ENCODE results near the gene SCGN. TPM values are rescaled to one million over a fixed set of nuclear protein-coding genes. Genes with fewer than 3 reads are reported as not detected.

The SCGN gene
- total RNA-seq, 1 donor from 2014 or later = not detected

DNA sequence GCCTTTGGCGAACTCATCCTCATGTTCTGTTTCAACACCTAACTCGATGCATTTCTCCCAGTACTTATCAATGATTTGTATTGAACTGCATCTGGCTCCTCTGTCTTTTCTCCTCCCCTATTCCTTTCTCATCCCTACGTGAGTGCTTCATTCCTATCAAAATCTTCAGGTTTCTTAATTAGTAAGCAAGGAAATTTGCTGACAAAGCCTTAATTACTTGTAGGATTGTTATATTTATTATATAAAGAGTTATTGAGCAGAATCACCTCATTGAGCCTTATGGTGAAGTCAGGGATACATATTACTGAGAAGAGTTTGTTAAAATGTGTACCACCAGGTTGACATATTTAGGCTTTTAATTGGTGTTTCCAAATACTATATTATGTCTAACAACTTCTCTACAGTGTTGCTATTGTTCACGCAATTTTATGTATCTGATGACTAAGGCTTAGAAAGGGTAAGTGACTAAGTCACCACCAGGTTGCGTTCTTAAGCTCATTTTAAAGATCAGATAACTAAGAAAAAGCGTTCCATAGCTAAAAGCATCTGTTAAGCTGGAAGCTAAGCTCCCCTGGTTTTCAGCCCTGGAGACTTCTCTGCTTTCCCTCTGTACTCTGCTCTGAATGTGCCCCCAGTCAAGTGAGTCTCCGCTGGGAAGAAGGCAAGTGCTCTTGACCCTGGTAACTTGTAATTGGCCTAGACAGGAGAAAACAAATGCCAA is 18.9 kb downstream of the SCGN start:
- Mint-ChIP-seq H3K27me3 (ENCODE audit: low read depth) (peaks cover 40% of the 10 kb centered on the region), H3K4me3 (no peak overlapping the region), H3K27ac (no peak overlapping the region), H3K36me3 (no peaks in the 10 kb centered on the region), H3K9me3 (no peaks in the 10 kb centered on the region), H3K4me1 (peaks cover 3% of the 10 kb centered on the region)
- DNase-seq (ENCODE audit: low spot score in 2 of 2, unreplicated experiment in 2 of 2) = no peak
- TF ChIP-seq, protein P1, sequence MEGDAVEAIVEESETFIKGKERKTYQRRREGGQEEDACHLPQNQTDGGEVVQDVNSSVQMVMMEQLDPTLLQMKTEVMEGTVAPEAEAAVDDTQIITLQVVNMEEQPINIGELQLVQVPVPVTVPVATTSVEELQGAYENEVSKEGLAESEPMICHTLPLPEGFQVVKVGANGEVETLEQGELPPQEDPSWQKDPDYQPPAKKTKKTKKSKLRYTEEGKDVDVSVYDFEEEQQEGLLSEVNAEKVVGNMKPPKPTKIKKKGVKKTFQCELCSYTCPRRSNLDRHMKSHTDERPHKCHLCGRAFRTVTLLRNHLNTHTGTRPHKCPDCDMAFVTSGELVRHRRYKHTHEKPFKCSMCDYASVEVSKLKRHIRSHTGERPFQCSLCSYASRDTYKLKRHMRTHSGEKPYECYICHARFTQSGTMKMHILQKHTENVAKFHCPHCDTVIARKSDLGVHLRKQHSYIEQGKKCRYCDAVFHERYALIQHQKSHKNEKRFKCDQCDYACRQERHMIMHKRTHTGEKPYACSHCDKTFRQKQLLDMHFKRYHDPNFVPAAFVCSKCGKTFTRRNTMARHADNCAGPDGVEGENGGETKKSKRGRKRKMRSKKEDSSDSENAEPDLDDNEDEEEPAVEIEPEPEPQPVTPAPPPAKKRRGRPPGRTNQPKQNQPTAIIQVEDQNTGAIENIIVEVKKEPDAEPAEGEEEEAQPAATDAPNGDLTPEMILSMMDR (IDR thresholded peaks at IDR 0.05; ENCODE audit: unreplicated experiment) = no peak

DNA sequence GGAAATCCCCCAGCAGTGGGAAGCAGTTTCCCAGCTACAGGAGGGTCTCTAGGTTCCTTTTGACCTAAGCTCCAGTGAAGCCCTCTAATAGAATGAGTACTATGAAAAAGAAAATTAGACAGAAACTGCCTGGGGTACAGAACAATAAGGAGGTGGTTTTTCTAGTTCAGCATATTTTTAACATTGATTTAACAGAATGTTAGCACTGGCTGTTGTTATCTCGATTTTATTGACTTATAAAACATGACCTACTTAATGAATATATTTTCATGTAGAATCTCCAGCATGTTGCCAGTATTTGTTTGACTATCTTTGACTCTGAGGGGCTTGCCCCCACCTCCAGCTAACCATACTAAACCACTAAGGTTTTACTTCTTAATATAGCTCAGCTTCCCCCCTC is 19.6 kb downstream of the SCGN start:
- no peak for DNase-seq (ENCODE audit: low spot score in 2 of 2, unreplicated experiment in 2 of 2)
- H3K4me1 Mint-ChIP-seq = peaks cover 3% of the 10 kb centered on the region
- no peak overlapping the region for H3K4me3 Mint-ChIP-seq
- peaks cover 40% of the 10 kb centered on the region for H3K27me3 Mint-ChIP-seq (ENCODE audit: low read depth)
- H3K9me3 Mint-ChIP-seq = no peaks in the 10 kb centered on the region
- H3K36me3 Mint-ChIP-seq = no peaks in the 10 kb centered on the region
- TF ChIP-seq, protein P1 (IDR thresholded peaks at IDR 0.05; ENCODE audit: unreplicated experiment) = no peak
- H3K27ac Mint-ChIP-seq = no peak overlapping the region

DNA sequence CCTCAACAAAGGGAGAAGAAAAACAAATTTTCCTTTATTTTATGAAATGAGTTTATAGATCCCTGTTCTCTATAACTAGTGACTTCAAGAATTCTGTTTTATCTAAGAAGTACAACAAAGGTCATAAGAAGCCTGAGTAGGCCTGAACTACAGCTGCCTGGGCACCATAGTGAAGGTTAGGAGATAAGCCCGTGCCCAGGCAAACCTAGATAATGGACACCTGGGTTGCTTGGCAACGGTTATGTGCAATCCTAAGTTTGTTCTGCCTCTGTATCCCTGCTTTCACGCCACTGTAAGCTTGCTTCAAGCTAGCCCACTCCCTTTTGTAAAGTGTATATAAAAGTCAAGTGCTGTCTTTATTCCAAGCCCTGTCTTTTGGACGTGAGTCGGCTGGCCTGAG is 23.2 kb downstream of the SCGN start:
- Mint-ChIP-seq H3K4me1 (peaks cover 3% of the 10 kb centered on the region), H3K36me3 (no peaks in the 10 kb centered on the region), H3K4me3 (no peak overlapping the region), H3K27ac (no peak overlapping the region), H3K27me3 (ENCODE audit: low read depth) (peaks cover 28% of the 10 kb centered on the region), H3K9me3 (no peaks in the 10 kb centered on the region)
- TF ChIP-seq, protein P1 (IDR thresholded peaks at IDR 0.05; ENCODE audit: unreplicated experiment) = no peak
- no peak for DNase-seq (ENCODE audit: low spot score in 2 of 2, unreplicated experiment in 2 of 2)

DNA sequence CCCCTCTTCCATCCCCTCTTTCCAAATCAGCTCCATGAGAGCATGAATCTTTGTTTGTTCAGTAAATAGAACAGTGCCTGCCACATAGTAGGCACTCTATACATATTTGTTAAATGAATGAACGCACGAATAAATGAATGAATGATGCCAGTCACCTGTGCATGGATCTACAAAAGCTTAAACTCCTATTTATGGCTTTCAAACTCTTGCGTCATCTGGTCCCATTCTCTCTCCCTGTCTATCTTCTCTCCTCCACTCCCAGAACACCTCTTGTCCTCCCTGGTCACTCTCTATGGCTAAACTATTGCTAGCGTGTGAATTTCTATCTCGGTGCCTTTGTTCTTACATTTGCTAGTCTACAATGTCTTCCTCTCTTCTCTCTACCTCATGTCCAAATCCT is 24.8 kb downstream of the SCGN start:
- Mint-ChIP-seq H3K4me1 (no peaks in the 10 kb centered on the region), H3K27ac (no peak overlapping the region), H3K9me3 (no peaks in the 10 kb centered on the region), H3K27me3 (ENCODE audit: low read depth) (peaks cover 25% of the 10 kb centered on the region), H3K4me3 (no peak overlapping the region), H3K36me3 (no peaks in the 10 kb centered on the region)
- TF ChIP-seq, protein P1 (IDR thresholded peaks at IDR 0.05; ENCODE audit: unreplicated experiment) = no peak
- no peak for DNase-seq (ENCODE audit: low spot score in 2 of 2, unreplicated experiment in 2 of 2)

DNA sequence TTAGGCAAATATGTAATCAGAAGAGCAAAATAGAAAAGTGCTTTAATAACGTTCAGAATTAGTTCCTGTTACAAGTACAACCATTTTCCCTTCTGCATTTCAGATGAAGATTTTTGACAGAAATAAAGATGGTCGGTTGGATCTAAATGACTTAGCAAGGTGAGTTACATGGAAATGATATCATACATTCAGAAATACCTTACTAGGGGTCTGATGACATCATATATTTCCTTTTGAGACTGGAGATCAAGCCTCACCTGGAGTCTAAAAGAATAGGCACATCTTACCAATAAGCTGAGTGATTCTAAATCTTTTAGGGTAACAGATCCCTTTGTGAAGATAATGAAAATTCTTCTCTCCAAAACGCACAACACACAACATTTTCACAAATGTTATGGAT is 29.8 kb downstream of the SCGN start:
- H3K4me1 Mint-ChIP-seq = peaks cover 6% of the 10 kb centered on the region
- peaks cover 10% of the 10 kb centered on the region for H3K27me3 Mint-ChIP-seq (ENCODE audit: low read depth)
- peaks cover 8% of the 10 kb centered on the region for H3K9me3 Mint-ChIP-seq
- TF ChIP-seq, protein P1 (IDR thresholded peaks at IDR 0.05; ENCODE audit: unreplicated experiment) = no peak
- no peak for DNase-seq (ENCODE audit: low spot score in 2 of 2, unreplicated experiment in 2 of 2)
- H3K27ac Mint-ChIP-seq = no peak overlapping the region
- no peaks in the 10 kb centered on the region for H3K36me3 Mint-ChIP-seq
- H3K4me3 Mint-ChIP-seq = no peak overlapping the region

Data from mesothelial cell of epicardium (in vitro differentiated cells).